ENCODE results near the gene TROAP. TPM values are rescaled to one million over a fixed set of nuclear protein-coding genes. Genes with fewer than 3 reads are reported as not detected.

The TROAP gene
- total RNA-seq, 1 donor from 2014 or later: 40.0 TPM

DNA sequence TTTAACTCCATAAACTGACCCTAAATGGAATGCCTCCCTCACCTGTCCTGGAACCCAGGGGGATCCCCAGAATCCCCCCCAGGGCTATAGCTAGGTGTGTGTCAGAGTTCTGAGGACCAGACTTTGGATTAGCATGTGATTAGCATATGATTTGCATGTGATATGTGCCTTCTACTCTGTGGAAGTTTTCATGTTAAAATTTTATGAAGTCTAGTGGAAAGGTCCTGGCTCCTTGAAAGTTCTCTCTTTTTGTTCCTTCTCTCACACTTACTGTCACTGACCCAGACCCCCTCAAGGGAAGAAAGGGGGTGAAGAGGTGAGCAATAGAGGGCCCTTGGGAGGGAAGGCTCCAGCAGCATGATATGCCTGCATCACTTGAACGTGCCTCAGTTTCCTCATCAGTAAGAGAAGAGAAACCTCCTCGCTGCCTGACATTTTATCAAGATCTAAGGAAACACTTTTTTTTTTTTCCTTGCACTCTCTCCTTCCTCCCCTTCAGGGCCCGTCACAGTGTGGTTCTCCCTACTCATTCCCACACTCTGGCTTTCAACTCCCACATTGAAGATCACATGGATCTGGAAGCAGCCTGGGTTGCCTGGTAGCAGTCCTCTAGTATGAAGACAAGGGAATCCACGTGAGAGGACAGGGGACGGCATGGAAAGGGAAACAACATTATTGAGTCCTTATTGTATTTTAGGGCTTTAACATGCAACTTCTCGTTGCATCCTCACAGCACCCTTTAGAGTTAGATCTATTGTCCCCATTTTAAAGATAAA lies 17.2 kb downstream of the TROAP start:
- Histone ChIP-seq H3K27me3 (peaks cover 100% of the 10 kb centered on the region), H3K4me3 (no peak overlapping the region), H3F3A (ENCODE audit: low read depth) (peaks cover 45% of the 10 kb centered on the region), H2AFZ (replicated peaks) (no peak overlapping the region), H3K9me3 (ENCODE audit: low read depth) (no peaks in the 10 kb centered on the region), H3K4me2 (peak overlapping the region; percentile 91), H4K20me1 (ENCODE audit: low read depth) (peaks cover 22% of the 10 kb centered on the region), H3K4me1 (peaks cover 44% of the 10 kb centered on the region), H3K9ac (no peak overlapping the region), H3K27ac (no peak overlapping the region), H3K36me3 (no peaks in the 10 kb centered on the region), H3K79me2 (ENCODE audit: low read depth) (no peaks in the 10 kb centered on the region)
- no peak for DNase-seq (ENCODE audit: low spot score)
- TF ChIP-seq, protein P1, sequence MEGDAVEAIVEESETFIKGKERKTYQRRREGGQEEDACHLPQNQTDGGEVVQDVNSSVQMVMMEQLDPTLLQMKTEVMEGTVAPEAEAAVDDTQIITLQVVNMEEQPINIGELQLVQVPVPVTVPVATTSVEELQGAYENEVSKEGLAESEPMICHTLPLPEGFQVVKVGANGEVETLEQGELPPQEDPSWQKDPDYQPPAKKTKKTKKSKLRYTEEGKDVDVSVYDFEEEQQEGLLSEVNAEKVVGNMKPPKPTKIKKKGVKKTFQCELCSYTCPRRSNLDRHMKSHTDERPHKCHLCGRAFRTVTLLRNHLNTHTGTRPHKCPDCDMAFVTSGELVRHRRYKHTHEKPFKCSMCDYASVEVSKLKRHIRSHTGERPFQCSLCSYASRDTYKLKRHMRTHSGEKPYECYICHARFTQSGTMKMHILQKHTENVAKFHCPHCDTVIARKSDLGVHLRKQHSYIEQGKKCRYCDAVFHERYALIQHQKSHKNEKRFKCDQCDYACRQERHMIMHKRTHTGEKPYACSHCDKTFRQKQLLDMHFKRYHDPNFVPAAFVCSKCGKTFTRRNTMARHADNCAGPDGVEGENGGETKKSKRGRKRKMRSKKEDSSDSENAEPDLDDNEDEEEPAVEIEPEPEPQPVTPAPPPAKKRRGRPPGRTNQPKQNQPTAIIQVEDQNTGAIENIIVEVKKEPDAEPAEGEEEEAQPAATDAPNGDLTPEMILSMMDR (IDR thresholded peaks at IDR 0.05): no peak
- TF ChIP-seq EZH2 (IDR thresholded peaks at IDR 0.05) (no peak), EZH2phosphoT487 (IDR thresholded peaks at IDR 0.05) (no peak)
- Mint-ChIP-seq H3K4me1 (peaks cover 55% of the 10 kb centered on the region), H3K27me3 (ENCODE audit: insufficient read depth, low read depth) (peaks cover 81% of the 10 kb centered on the region), H3K36me3 (peaks cover 3% of the 10 kb centered on the region), H3K27ac (peak overlapping the region; percentile 13), H3K9me3 (peaks cover 5% of the 10 kb centered on the region), H3K4me3 (peak overlapping the region; percentile 62)

DNA sequence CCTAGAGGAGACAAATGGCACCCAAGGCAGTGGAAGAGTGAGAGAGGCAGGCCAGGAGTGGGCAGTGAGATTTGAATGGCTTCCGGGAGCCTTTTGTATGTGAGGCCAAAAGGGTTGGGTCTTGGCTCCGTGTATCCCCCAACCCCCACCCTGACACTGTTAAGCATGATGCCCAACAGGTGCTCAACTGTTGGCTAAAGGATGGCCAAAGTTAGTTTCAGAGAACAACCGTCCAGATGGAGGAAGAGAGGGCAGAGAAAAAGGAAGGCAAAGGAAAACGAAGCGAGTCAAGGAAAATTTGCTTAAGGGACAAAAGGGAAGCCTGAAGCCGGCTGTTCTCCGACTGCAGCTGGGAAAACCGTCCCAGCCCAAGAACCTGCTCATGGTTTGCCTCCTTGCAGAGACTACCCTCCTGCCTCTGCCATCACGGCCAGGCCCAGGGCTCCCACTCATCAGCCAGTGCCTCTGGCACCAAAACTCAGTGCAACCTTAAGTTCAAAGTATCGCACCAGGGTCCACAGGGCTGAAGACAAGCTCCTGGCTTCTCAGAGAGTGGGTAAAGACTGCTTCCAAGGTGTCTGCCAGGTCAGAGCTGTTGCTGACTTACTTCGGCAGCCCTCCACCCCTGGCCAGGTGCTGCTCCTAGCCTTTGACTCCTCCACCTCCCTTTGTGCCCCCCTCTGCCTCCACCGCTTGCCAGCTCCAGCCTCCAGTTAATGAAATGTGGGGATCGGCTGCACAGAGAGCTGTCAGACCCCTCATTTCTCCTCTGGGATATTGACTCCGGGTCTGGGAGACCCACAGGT lies 18.1 kb downstream of the TROAP start:
- Mint-ChIP-seq H3K27me3 (ENCODE audit: insufficient read depth, low read depth) (peaks cover 82% of the 10 kb centered on the region), H3K36me3 (no peaks in the 10 kb centered on the region), H3K27ac (no peak overlapping the region), H3K4me3 (peak overlapping the region; percentile 78), H3K4me1 (peaks cover 54% of the 10 kb centered on the region), H3K9me3 (peaks cover 2% of the 10 kb centered on the region)
- H4K20me1 ChIP-seq (ENCODE audit: low read depth): peaks cover 27% of the 10 kb centered on the region
- H3K36me3 ChIP-seq: no peaks in the 10 kb centered on the region
- H3K27me3 ChIP-seq: peaks cover 100% of the 10 kb centered on the region
- peaks cover 42% of the 10 kb centered on the region for H3F3A ChIP-seq (ENCODE audit: low read depth)
- no peak overlapping the region for H3K9ac ChIP-seq
- H2AFZ ChIP-seq (replicated peaks): peak overlapping the region; percentile 90
- H3K4me2 ChIP-seq: peak overlapping the region; percentile 91
- no peak overlapping the region for H3K27ac ChIP-seq
- H3K4me3 ChIP-seq: peak overlapping the region; percentile 65
- no peaks in the 10 kb centered on the region for H3K79me2 ChIP-seq (ENCODE audit: low read depth)
- no peak for TF ChIP-seq EZH2phosphoT487 (IDR thresholded peaks at IDR 0.05)
- TF ChIP-seq, protein P1 (IDR thresholded peaks at IDR 0.05): no peak
- no peak for TF ChIP-seq EZH2 (IDR thresholded peaks at IDR 0.05)
- H3K9me3 ChIP-seq (ENCODE audit: low read depth): no peaks in the 10 kb centered on the region
- DNase-seq (ENCODE audit: low spot score): peak; percentile 31
- H3K4me1 ChIP-seq: peaks cover 48% of the 10 kb centered on the region

DNA sequence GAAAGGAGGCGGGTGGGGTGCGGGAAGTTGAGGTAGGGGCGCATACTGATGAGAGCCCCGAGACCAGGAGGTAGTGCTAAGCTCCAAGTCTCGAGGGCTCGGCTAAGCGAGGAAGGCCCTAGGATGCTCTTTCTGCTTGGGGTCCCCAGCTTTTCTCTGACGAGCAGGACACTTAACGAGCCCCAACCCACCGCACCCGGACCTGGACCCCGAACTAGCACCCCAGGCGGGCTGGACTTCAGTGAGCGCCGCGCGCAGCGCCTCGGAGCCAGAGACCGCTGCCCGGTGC lies 18.7 kb downstream of the TROAP start:
- no peak overlapping the region for H3K27ac Mint-ChIP-seq
- no peaks in the 10 kb centered on the region for H3K36me3 ChIP-seq
- peaks cover 55% of the 10 kb centered on the region for H3K4me1 Mint-ChIP-seq
- no peaks in the 10 kb centered on the region for H3K9me3 ChIP-seq (ENCODE audit: low read depth)
- H3F3A ChIP-seq (ENCODE audit: low read depth): peaks cover 47% of the 10 kb centered on the region
- no peak overlapping the region for H3K27ac ChIP-seq
- peak overlapping the region; percentile 91 for H3K4me2 ChIP-seq
- peaks cover 82% of the 10 kb centered on the region for H3K27me3 Mint-ChIP-seq (ENCODE audit: insufficient read depth, low read depth)
- peak overlapping the region; percentile 90 for H2AFZ ChIP-seq (replicated peaks)
- peak overlapping the region; percentile 65 for H3K4me3 ChIP-seq
- no peak overlapping the region for H3K9ac ChIP-seq
- no peak for DNase-seq (ENCODE audit: low spot score)
- no peaks in the 10 kb centered on the region for H3K36me3 Mint-ChIP-seq
- TF ChIP-seq EZH2phosphoT487 (IDR thresholded peaks at IDR 0.05) (no peak), EZH2 (IDR thresholded peaks at IDR 0.05) (no peak)
- TF ChIP-seq, protein P1 (IDR thresholded peaks at IDR 0.05): no peak
- peaks cover 53% of the 10 kb centered on the region for H3K4me1 ChIP-seq
- H3K79me2 ChIP-seq (ENCODE audit: low read depth): no peaks in the 10 kb centered on the region
- H4K20me1 ChIP-seq (ENCODE audit: low read depth): peaks cover 32% of the 10 kb centered on the region
- H3K4me3 Mint-ChIP-seq: peak overlapping the region; percentile 78
- peaks cover 100% of the 10 kb centered on the region for H3K27me3 ChIP-seq
- H3K9me3 Mint-ChIP-seq: peaks cover 2% of the 10 kb centered on the region

Measured in neural progenitor cell (in vitro differentiated cells).